Stimulated activated CD4-positive, alpha-beta T cell treated with anti-CD3 and anti-CD28 coated beads, TNF-alpha, amount 100 ng/mL, for 48 hours (primary cell): Measurements from ENCODE around the gene CHCHD5.
"Not testable (repeated sequence)": the region's sequence is repeated elsewhere in the genome, so short reads cannot be mapped to it uniquely, and the experiment has no call there.

Source experiments
- DNase-seq, 3 donors: peaks; one replicate each; pipeline ENCODE4 v3.0.0-alpha.2; 2020; ENCODE audit warnings: low read depth in 3 of 3

The CHCHD5 gene

DNA sequence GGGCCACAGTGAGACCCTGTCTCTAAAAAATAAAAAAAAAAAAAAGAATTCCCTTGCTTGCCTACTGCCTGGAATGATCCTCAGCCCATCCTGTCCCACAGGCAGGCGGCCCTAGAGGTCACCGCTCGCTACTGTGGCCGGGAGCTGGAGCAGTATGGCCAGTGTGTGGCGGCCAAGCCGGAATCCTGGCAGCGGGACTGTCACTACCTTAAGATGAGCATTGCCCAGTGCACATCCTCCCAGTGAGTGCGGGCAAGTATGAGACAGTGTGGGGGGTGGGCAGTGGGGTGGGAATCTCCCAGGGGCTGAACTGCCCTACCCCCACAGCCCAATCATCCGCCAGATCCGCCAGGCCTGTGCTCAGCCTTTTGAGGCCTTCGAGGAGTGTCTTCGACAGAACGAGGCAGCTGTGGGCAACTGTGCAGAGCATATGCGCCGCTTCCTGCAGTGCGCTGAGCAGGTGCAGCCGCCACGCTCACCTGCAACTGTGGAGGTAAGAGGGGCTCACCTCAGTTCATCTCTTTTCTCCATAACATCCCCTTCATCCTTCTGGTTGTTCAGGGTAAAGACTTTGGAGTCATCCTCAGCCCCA lies 1.6 kb downstream of the CHCHD5 start:
- no peak for DNase-seq

DNA sequence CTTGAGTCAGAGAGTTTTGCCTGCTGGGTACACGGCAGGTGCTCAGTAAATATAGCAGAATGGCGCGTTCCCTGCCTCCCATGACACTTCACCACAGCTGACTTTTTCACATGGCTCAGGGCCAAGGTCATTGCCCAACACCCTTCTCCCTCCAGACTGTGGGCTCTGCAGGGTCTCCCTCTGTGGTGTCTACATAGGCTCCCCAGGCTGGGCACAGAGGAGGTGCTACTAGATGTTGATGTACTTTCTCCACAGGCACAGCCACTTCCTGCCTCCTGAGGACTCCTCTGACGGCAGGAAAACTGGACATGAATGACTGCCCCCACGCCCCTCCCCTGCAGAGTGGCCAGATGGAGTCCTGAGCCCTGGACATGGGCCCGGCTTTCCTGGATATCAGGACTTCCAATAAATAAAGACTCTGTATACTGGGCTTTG lies 4.2 kb downstream of the CHCHD5 start:
- no peak for DNase-seq

DNA sequence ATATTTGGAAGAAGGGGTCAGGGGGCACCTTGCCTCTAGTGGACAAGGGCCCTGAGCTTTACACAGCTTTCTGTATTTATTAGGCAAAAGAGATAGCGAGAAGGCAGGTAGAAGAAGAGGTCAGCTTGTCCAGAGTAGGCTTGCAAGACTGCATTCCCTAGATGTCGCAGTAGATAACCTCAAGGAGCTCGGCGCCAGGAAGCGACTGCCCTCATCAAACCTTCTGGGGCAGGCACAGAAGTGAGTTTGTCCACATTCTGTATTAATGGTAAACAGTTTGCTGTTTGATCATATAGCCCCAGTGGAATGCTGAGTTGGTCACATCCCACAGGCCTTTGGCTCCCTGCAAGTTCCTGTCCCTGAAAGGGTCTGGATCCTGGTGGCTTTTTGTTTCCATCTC lies 7.0 kb downstream of the CHCHD5 start:
- DNase-seq: no peak

DNA sequence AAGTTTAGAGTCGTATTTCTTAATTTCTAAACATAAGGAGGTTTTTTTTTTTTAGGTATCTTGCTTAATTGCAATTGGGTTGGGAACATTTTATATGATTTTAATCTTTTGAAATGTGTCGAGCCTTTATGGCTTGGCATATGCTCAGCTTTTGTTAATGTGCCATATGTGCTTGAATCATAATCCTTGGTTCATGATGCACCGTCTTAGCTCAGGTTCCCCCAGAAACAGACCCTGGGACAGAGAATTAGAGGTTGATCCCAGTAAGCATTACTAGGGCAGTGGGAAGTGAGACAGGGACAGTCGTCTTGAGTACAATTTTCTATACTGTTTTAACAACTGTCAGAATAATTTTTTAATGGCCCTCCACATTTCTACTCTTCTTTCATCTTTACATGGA lies 9.3 kb downstream of the CHCHD5 start:
- DNase-seq: no peak

DNA sequence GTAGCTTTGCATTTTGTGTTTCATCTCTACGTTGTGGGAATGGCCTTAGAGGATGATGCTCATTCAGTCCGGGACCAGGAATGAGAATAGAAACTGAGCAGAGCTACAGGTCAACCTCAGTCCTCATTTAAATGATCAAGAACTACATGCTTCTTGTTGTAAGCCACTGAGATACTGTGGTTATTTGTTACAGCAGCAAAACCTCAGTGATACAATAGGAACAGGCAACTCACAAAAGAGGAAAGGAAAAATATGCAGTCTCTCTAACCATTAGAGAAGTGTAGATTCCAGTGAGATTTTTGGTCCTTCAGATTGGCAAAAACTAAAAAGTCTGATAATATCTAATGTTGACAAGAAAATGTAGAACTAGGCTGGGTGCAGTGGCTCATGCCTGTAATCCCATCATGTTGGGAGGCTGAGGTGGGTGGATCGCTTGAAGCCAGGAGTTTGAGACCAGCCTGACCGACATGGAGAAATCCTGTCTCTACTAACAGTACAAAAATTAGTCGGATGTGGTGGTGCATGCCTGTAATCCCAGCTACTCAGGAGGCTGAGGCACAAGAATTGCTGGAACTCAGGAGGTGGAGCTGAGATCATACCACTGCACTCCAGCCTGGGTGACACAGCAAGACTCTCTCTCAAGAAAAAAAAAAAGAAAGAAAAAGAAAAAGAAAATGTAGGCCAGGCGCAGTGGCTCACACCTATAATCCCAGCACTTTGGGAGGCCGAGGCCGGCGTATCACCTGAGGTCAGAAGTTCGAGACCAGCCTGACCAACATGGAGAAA lies 13.3 kb downstream of the CHCHD5 start:
- DNase-seq: no peak

DNA sequence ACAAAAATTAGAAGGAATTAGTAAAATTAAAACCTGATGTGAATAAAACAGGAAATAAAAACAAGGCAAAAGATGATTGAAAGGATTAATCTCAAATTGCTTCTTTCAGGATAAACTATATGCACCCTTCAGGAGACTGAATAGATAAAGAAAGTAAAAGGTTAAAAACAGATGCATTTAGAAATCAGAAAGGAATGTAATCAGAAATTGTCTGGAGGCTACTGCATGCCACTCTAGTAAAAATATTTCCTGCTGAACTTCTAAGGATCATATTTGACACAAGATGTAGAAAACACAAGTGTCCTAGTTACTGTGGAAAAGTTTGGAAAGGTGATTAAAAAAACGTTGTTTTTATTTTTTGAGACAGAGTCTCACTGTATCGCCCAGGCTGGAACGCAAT lies 16.2 kb downstream of the CHCHD5 start:
- no peak for DNase-seq

DNA sequence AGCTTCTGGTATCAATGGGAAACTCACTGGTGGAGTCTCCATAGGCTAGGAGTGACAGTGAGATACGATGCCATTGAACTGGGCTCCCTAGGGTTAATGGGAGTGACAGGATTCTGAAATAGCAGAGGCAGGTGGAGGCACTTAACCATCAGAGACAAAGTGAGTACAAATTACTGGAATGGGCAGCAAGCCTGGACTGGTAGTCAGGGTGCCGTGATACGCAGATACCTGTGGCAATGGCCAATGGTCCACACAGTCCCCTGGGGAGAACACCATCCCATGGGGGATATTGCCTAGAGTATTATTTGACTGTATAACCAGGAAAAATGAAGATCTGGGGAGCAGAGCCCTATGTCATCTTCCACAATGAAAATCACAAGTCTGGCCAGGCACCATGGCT lies 17.3 kb downstream of the CHCHD5 start:
- no peak for DNase-seq

DNA sequence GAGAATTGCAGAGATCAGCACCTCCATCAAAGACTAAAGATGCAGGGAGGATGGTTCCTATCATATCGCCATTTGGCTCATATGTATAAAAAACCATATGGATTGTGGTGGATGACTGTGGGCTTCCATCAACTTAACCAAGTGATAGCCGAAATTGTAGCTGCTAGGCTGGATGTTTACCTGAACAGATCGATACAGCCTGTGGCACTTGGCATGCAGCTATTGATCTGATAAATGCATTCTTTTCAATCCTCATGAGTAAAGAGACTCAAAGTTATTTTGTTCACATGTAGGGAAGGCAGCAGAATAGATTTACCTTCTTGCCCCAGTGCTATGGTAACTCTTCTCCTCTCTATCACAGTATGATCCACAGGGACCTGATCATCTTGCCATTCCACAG lies 18.5 kb downstream of the CHCHD5 start:
- no peak for DNase-seq

DNA sequence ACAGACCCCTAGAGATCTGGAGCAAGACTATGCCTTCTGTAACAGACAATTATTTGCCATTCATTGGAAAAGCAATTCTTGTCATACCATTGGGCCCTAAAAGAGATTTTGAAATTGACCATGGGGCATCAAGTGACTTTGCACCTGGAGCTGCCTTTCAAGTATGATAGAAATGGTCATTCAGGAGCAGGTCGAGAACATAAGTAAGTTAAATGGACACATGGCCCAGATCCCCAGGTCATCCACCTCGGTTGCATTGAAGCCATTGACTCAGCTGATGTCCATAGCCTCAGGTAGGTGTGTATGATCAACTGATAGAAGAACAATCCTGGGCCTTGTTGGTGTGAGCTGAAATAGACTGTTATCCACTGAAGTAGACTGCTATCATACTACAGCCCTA lies 19.3 kb downstream of the CHCHD5 start:
- no peak for DNase-seq

DNA sequence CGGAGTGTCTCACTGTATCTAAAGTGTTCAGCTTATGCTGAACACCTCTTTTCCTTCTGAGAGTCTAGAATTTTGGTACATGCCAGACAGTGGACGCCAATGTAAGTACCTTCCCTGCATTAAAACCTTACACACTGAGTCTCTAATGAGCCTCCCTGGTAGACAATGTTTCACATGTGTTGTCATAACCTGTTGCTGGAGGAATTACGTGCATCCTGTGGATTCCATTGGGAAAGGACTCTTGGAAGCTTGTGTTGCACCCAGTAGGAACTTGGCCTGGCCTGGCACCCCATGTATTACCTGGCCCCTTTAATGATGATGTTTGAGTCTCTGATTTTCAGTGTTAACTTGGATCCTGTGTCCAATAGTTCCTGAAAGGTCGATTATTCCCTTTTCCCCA lies 20.5 kb downstream of the CHCHD5 start:
- no peak for DNase-seq

DNA sequence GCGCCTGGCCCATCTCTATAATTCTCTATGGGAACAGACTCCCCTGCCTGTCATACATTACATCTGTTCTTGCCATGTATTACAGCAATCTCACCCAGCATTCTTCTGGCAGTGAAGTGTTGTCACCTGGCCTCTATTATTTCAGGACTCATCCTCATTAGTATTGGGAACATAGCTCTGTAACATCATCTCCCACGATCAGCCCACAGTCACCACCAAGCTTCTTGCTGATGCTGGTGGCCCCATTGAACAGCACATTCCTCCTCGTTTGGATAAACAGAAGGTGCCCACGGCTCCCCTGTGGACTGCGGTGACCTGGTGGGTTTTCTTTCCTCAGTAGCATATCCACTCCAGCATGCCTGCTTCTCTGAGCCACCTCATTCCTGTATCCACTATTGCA lies 21.5 kb downstream of the CHCHD5 start:
- DNase-seq: no peak

DNA sequence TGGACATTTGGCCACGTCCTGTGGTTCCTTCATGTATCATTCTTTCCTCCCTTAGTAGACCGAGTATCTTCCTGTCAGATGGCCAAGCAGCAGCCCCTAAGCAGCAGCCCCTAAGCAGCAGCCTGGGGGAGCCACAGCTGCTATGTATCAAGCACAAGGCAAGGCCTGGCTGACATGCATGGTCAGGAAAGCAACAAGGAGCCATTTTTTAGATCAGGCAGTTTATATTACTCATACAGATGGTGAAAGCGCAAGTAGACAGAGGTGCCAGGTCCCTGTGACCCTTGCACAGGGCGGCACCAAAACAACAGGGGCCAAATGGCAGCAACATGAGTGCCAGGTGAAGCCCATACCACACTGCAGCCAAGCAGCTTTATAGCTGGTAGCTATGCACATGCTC lies 22.1 kb downstream of the CHCHD5 start:
- DNase-seq: no peak

DNA sequence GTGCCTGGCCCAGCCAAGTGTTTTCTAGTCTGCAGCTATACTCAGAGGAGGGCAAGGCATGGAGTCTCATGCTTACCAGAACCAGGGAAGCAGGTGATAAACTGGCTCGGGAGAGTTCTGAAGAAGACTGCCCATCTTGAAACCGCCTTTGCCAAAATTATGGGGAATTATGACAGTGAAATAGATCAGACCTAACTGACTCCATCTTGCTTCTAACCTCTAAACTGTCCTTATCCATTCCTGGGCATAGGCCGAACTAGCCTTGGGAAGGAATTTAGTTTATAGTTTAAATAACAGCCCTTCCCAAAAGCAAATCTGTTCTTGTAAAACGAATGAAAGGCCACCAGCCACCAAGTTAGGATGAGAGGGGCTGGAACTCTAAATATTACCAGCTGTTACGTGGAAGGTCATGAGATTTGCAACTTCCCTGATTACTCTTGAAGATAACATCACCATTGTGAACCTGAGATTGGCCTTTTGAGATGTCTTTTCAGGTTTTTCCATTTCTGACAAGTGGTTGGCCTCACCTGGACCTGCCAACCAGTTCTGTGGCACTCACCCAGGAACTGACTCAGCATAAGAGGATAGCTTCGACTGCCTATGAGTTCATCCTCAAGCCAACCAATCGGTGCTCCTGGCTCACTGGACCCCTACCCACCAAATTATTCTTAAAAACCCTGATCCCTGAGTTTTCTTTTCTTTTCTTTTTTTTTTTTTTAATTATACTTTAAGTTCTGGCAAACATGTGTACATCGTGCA lies 23.4 kb downstream of the CHCHD5 start:
- no peak for DNase-seq

DNA sequence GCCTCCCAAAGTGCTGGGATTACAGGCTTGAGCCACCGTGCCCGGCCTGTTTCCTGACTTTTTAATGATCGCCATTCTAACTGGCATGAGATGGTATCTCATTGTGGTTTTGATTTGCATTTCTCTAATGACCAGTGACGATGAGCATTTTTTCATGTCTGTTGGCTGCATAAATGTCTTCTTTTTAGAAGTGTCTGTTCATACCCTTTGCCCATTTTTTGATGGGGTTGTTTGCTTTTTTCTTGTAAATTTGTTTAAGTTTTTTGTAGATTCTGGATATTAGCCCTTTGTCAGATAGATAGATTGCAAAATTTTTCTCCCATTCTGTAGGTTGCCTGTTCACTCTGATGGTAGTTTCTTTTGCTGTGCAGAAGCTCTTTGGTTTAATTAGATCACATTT lies 24.9 kb downstream of the CHCHD5 start:
- not testable (repeated sequence) for DNase-seq

DNA sequence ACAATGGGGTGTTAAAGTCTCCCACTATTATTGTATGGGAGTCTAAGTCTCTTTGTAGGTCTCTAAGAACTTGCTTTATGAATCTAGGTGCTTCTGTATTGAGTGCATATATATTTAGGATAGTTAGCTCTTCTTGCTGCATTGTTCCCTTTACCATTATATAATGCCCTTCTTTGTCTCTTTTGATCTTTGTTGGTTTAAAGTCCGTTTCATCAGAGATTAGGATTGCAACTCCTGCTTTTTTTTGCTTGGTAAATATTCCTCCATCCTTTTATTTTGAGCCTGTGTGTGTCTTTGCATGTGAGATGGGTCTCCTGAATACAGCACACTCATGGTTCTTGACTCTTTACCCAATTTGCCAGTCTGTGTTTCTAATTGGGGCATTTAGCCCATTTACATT lies 27.9 kb downstream of the CHCHD5 start:
- not testable (repeated sequence) for DNase-seq

DNA sequence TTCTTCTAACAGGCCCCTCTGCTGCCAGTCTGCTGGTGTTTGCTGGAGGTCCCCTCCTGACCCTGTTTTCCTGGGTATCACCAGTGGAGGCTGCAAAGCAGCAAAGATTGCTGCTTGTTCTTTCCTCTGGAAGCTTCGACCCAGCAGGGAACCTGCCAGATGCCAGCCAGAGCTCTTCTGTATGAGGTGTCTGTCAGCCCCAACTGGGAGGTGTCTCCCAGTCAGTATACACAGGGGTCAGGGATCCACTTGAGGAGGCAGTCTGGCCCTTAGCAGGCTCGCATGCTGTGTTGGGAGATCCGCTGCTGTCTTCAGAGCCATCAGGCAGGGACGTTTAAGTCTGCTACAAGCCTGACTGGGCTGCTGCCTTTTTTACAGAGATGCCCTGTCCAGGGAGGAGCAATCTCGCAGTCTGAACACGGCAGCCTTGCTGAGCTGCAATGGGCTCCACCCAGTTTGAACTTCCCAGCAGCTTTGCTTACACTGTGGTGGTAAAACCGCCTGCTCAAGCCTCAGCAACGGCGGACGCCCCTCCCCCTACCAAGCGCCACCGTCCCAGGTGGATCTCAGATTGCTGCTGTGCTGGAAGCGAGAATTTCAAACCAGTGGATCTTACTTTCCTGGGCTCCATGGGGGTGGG lies 29.9 kb downstream of the CHCHD5 start:
- DNase-seq: no peak

DNA sequence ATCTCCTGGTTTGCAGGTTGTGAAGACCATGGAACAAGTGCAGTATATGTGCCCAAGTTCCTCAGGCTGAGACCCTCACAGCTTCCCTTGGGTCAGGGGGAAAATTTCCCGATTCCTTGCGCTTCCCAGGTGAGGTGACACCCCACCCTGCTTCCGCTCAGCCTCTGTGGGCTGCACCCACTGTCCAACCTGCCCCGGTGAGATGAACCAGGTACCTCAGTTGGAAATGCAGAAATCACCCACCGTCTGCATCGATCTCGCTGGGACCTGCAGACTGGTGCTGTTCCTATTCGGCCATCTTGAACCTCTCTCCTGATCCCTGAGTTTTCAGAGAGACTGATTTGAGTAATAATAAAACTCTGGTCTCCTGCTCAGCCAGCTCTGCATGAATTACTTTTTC lies 30.6 kb downstream of the CHCHD5 start:
- no peak for DNase-seq

DNA sequence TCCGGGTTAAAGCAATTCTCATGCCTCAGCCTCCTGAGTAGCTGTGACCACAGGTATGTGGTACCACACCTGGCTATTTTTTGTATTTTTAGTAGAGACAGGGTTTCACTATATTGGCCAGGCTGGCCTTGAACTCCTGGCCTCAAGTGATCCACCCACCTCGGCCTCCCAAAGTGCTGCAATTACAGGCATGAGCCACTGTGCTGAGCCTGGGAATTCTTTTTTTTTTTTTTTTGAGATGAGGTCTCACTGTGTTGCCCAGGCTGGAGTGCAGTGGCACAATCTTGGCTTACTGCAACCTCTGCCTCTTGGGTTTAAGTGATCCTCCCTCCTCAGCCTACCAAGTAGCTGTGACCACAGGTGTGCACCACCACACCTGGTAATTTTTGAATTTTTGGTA lies 31.4 kb downstream of the CHCHD5 start:
- not testable (repeated sequence) for DNase-seq

DNA sequence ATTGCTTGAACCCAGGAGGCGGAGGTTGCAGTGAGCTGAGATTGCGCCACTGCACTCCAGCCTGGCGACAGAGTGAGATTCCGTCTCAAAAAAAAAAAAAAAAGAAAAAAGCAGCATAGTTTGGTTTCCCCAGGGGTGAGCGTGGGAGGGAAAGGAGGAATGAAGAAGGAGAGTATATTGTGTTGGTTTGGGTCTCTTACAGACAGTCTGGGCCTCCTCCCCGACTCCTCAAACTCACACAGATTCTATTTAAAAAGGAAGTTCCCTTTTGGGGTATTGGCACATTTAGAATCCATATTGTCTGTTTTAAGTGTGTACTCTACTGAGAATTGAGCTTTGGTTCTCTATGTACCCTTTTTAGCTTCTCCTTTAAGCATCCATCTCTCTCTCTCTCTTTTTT lies 34.0 kb downstream of the CHCHD5 start:
- DNase-seq: no peak

DNA sequence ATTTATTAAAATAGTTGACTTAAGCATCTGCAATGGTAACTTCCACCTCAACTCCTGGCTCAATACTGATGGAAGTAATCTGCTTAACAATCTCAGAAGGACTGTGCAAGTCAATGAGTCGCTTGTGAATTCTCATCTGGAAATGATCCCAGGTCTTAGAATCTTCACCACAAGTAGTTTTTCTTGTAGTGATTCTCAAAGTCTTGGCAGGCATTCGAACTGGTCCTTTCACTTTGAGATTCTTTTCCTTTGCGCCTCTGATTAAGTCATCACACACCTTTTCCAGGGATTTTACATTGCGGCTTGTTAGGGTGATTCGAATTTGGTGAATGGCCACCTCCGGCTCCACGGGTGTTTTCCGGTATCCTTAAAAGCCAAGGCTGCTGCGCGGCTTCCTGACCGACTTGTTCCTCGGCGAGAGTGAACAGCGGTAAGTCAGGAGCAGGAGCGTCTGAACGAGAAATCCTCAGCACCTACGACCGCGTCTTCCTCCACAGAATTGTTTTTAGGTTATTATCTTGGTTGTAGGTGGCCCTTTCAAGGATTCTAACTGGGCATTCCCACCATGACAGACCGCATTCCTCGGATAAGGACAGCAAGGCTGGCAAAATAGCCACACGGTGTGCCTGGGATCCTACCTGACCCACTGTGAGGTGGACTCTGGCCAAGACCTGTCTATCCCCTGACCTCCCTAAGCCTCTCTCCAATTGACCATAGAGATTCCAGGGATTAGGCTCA lies 37.5 kb downstream of the CHCHD5 start:
- DNase-seq: no peak

DNA sequence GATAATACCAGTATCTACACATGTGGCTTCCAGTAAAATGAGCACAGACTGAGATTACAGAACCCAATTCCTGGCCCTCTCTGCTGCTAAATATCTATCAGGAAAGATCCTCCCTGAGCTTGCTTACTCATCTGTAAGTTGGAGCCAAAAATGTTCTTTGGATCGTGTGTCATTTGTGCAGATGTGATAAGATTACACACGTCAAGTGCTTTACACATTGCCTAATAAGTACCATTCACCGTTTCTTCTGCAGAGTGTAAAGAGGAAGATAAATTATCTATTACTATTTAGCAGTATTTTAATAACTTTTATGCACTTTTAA lies 38.1 kb downstream of the CHCHD5 start:
- no peak for DNase-seq
